Type B pancreatic cell (in vitro differentiated cells): ENCODE results near the gene MGAT4B. TPM values are rescaled to one million over a fixed set of nuclear protein-coding genes. Genes with fewer than 3 reads are reported as not detected.

Source experiments
- DNase-seq: peaks from one replicate; pipeline ENCODE4 v3.0.0; 2021; ENCODE audit warnings: mixed read lengths; ENCODE audit not compliant: unreplicated experiment; ENCODE audit errors: extremely low spot score
- H3K27ac Mint-ChIP-seq: 2 replicates; pipeline ENCODE4 v1.8.0; 2021; ENCODE audit warnings: mild to moderate bottlenecking, mixed read lengths
- H3K27me3 Mint-ChIP-seq: 2 replicates; pipeline ENCODE4 v1.8.0; 2021; ENCODE audit warnings: mixed read lengths
- H3K36me3 Mint-ChIP-seq: 2 replicates; pipeline ENCODE4 v1.8.0; 2021; ENCODE audit warnings: mixed read lengths
- H3K4me1 Mint-ChIP-seq: one replicate; pipeline ENCODE4 v1.8.0; 2021; ENCODE audit warnings: mixed read lengths; ENCODE audit not compliant: unreplicated experiment
- H3K4me3 Mint-ChIP-seq: 2 replicates; pipeline ENCODE4 v1.8.0; 2021; ENCODE audit warnings: mild to moderate bottlenecking, mixed read lengths
- H3K9me3 Mint-ChIP-seq: 2 replicates; pipeline ENCODE4 v1.8.0; 2021; ENCODE audit warnings: mixed read lengths
- total RNA-seq: library from RNA; stranded (reverse); gene quantifications from 2 replicates; pipeline ENCODE4 v1.2.1, GENCODE V29; 2021; ENCODE audit warnings: low replicate concordance
- TF ChIP-seq, protein P1 (sequence below): fragments of 200-600 bp; sonication (generic); conservative IDR thresholded peaks from 2 replicates; pipeline ENCODE4 v1.5.0; 2021; ENCODE audit warnings: antibody characterized with exemption, mild to moderate bottlenecking

Gene MGAT4B
- total RNA-seq, 1 donor from 2014 or later: 169 TPM

DNA sequence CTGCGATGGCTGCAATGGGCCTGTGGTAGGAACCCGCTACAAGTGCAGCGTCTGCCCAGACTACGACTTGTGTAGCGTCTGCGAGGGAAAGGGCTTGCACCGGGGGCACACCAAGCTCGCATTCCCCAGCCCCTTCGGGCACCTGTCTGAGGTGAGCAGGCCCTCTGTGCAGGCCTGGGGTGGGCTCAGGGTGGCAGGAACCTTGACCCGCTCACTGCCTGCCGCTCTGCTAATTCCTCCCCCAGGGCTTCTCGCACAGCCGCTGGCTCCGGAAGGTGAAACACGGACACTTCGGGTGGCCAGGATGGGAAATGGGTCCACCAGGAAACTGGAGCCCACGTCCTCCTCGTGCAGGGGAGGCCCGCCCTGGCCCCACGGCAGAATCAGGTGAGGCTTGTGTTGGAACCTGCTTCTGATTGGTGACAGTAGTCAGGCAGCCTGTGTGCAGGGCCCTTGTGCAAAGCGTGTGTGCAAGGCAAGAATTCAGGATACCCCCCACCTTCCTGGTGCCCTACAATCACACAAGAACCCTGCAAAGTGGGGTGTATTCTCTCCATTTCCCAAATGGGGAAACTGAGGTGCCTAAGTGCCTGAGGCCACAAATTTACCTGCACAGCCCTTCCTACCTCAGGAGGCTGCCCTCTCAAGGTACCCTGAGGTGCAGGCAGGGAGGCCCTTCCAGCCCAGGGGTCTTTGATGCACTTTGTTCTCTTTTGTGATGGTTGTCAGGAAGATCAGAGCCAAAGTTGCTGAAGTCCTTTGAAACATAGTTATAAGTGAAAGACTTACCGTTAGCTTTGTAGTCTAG is 17.5 kb upstream of the MGAT4B start:
- Mint-ChIP-seq H3K9me3 (no peaks in the 10 kb centered on the region), H3K27me3 (no peaks in the 10 kb centered on the region), H3K27ac (peak overlapping the region; percentile 96), H3K36me3 (peaks cover 29% of the 10 kb centered on the region), H3K4me1 (peaks cover 19% of the 10 kb centered on the region), H3K4me3 (peak overlapping the region; percentile 62)
- DNase-seq: no peak
- TF ChIP-seq, protein P1, sequence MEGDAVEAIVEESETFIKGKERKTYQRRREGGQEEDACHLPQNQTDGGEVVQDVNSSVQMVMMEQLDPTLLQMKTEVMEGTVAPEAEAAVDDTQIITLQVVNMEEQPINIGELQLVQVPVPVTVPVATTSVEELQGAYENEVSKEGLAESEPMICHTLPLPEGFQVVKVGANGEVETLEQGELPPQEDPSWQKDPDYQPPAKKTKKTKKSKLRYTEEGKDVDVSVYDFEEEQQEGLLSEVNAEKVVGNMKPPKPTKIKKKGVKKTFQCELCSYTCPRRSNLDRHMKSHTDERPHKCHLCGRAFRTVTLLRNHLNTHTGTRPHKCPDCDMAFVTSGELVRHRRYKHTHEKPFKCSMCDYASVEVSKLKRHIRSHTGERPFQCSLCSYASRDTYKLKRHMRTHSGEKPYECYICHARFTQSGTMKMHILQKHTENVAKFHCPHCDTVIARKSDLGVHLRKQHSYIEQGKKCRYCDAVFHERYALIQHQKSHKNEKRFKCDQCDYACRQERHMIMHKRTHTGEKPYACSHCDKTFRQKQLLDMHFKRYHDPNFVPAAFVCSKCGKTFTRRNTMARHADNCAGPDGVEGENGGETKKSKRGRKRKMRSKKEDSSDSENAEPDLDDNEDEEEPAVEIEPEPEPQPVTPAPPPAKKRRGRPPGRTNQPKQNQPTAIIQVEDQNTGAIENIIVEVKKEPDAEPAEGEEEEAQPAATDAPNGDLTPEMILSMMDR: no peak

DNA sequence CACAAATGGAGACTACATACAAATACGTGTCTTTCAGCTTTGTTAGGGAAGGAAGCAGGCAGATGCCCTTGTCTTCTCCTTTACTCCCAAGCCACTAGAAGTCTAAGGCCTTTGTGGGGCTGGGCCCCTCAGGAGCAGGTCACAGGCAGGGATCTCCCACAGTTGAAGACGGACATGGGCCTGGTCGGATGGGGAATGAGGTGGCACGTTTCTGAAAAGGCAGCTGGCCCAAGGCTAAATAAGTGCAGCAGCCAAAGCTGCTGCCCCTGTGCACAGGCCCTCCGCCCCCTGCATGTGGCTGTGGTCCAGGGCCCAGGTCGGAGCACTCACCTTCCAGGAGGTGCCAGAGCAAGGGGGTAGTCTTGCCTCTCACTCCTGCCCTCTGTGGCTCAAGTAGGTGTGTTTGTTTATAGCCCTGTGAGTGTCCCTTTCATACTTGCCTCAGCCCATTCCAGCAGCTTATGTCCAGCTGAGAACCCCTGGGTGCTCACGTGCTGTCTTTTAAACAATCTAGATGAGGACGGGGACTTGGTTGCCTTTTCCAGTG is 15.9 kb upstream of the MGAT4B start:
- peaks cover 29% of the 10 kb centered on the region for H3K4me1 Mint-ChIP-seq
- peak overlapping the region; percentile 95 for H3K4me3 Mint-ChIP-seq
- TF ChIP-seq, protein P1: no peak
- H3K27ac Mint-ChIP-seq: peak overlapping the region; percentile 96
- H3K36me3 Mint-ChIP-seq: peaks cover 16% of the 10 kb centered on the region
- no peaks in the 10 kb centered on the region for H3K27me3 Mint-ChIP-seq
- DNase-seq: no peak
- no peaks in the 10 kb centered on the region for H3K9me3 Mint-ChIP-seq

GRCh38 chr5:179822059-179822432 is 15.4 kb upstream of the MGAT4B start:
- Mint-ChIP-seq H3K4me3 (peak overlapping the region; percentile 95), H3K9me3 (no peaks in the 10 kb centered on the region), H3K27me3 (no peaks in the 10 kb centered on the region), H3K4me1 (peaks cover 29% of the 10 kb centered on the region), H3K27ac (peak overlapping the region; percentile 96), H3K36me3 (peaks cover 15% of the 10 kb centered on the region)
- TF ChIP-seq, protein P1: no peak
- DNase-seq: no peak

DNA sequence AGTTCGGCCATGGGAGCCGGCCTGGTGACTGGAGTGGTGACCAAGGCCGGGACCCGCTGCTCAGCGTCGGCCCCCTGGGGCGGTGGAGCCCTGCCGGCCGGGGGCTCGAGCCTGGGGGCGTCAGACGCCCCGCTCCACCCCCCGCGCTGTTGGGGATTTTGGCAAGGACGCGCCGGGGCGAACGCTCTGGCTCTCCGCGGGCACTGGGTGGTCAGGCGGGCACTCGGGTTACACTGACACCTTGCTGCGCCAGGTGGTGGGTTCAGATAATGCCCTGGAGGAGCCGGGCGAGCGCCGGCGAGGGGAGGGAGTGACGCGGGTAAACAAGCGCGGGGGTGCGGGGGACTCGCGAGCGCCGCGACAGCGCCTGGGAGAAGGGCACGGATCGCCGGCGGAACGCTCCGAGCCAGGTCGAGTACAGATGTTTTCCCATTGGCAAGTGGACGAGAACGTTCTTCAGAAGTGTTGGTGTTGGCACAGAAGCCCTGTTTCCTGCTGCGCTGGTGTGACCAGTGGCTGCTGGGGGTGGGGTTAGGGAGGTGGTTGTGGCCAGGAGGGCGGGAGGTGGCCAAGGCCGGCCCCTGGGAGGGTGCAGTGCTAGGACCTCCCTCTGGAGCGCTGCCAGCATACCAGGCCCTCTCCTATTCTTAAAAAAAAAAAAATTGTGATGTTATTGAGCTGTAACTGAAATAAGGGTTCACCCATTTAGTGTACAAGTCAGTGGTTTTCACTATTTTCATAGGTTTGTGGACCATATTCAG is 14.8 kb upstream of the MGAT4B start:
- H3K9me3 Mint-ChIP-seq: no peaks in the 10 kb centered on the region
- TF ChIP-seq, protein P1: peak; percentile 28
- DNase-seq: no peak
- H3K4me3 Mint-ChIP-seq: peak overlapping the region; percentile 95
- peaks cover 29% of the 10 kb centered on the region for H3K4me1 Mint-ChIP-seq
- no peaks in the 10 kb centered on the region for H3K27me3 Mint-ChIP-seq
- peaks cover 15% of the 10 kb centered on the region for H3K36me3 Mint-ChIP-seq
- peak overlapping the region; percentile 96 for H3K27ac Mint-ChIP-seq

GRCh38 chr5:179820483-179821297 is 14.0 kb upstream of the MGAT4B start, which contains the start of gene SQSTM1:
TSS of gene SQSTM1 (plus strand) at chr5:179820905. CDS start at chr5:179820937, 32 bp downstream.
- TF ChIP-seq, protein P1: peak; percentile 44
- H3K36me3 Mint-ChIP-seq: peaks cover 15% of the 10 kb centered on the region
- peak; percentile 87 for DNase-seq
- H3K9me3 Mint-ChIP-seq: no peaks in the 10 kb centered on the region
- H3K27ac Mint-ChIP-seq: peak within 1 kb of the TSS; percentile 96
- no peaks in the 10 kb centered on the region for H3K27me3 Mint-ChIP-seq
- H3K4me3 Mint-ChIP-seq: peak within 1 kb of the TSS; percentile 95
- H3K4me1 Mint-ChIP-seq: peaks cover 31% of the 10 kb centered on the region
